ENCODE data around the gene DYNLT1. TPM values are rescaled to one million over a fixed set of nuclear protein-coding genes. Genes with fewer than 3 reads are reported as not detected.

DYNLT1 gene
- total and polyA plus RNA-seq, 2 donors from 2014 or later: 145 to 406 TPM

DNA sequence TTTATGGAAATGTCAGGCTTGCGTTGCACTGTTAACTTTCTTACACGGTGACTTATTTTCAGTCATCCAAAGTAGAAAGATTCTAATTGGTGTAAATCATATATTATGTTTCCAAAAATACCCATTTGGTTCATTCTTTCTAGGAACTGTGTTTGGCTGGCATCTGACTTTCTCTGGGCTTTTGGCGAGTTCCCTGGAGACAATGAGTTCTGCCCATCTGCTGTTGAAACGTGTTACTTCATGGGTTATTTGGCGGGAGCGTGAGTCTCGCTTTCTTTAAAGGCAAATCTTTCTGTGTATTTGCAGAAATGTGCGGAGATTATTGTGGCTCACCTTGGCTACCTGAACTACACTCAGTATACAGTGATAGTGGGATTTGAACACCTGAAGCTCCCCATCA is 55.2 kb downstream of the DYNLT1 start:
- DNase-seq (no peak), FAIRE-seq (no peak)
- intact Hi-C loops (cut with DNase I): no loop called here
- H3K9me3 ChIP-seq (ENCODE audit: control insufficient read depth in 2 of 3, insufficient read depth in 1 of 3, low read length in 3 of 3): no peaks in the 10 kb centered on the region
- H3K36me3 ChIP-seq (ENCODE audit: control insufficient read depth in 2 of 3, insufficient read depth in 3 of 3, low read length in 3 of 3): peaks cover 6 to 42% (median 11%) of the 10 kb centered on the region in 3 donors
- H3K4me1 ChIP-seq (ENCODE audit: control insufficient read depth in 2 of 3, insufficient read depth in 2 of 3, low read depth in 1 of 3, low read length in 3 of 3): no peaks in the 10 kb centered on the region
- H3K27me3 ChIP-seq (ENCODE audit: control insufficient read depth, insufficient read depth, low read length): no peaks in the 10 kb centered on the region
- no peak overlapping the region for H3K4me3 ChIP-seq (ENCODE audit: low read length in 3 of 3)
- H3K9ac ChIP-seq (ENCODE audit: low read length in 3 of 3): no peak overlapping the region
- TF ChIP-seq, protein P1, sequence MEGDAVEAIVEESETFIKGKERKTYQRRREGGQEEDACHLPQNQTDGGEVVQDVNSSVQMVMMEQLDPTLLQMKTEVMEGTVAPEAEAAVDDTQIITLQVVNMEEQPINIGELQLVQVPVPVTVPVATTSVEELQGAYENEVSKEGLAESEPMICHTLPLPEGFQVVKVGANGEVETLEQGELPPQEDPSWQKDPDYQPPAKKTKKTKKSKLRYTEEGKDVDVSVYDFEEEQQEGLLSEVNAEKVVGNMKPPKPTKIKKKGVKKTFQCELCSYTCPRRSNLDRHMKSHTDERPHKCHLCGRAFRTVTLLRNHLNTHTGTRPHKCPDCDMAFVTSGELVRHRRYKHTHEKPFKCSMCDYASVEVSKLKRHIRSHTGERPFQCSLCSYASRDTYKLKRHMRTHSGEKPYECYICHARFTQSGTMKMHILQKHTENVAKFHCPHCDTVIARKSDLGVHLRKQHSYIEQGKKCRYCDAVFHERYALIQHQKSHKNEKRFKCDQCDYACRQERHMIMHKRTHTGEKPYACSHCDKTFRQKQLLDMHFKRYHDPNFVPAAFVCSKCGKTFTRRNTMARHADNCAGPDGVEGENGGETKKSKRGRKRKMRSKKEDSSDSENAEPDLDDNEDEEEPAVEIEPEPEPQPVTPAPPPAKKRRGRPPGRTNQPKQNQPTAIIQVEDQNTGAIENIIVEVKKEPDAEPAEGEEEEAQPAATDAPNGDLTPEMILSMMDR (IDR thresholded peaks at IDR 0.05; ENCODE audit: borderline replicate concordance, extremely low read depth, insufficient read depth): no peak
- no peak overlapping the region for H3K27ac ChIP-seq (ENCODE audit: low read depth in 2 of 2, low read length in 2 of 2)

DNA sequence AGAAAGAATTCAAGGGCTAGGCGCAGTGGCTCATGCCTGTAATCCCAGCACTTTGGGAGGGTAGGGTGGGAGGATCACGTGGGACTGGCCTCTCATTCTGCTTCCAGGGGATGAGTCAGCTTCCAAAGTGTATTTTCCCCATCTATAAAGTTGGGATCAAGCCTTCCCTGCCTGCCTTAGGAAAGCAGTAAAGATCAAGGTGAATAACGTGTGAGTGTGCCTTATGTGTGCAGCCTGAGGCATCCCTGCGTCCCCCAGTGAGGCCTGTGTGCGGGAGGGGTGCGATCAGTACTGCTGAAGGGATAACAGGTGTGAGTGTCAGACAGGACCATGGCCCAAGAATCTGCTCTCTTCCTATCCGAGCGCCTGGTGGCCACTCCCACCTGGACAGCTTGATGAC is 57.9 kb downstream of the DYNLT1 start:
- Histone ChIP-seq H3K4me3 (ENCODE audit: low read length in 3 of 3) (no peak overlapping the region), H3K27me3 (ENCODE audit: control insufficient read depth, insufficient read depth, low read length) (no peaks in the 10 kb centered on the region), H3K9ac (ENCODE audit: low read length in 3 of 3) (no peak overlapping the region), H3K4me1 (ENCODE audit: control insufficient read depth in 2 of 3, insufficient read depth in 2 of 3, low read depth in 1 of 3, low read length in 3 of 3) (no peaks in the 10 kb centered on the region), H3K9me3 (ENCODE audit: control insufficient read depth in 2 of 3, insufficient read depth in 1 of 3, low read length in 3 of 3) (no peaks in the 10 kb centered on the region), H3K27ac (ENCODE audit: low read depth in 2 of 2, low read length in 2 of 2) (no peak overlapping the region), H3K36me3 (ENCODE audit: control insufficient read depth in 2 of 3, insufficient read depth in 3 of 3, low read length in 3 of 3) (peaks cover 6 to 42% (median 11%) of the 10 kb centered on the region in 3 donors)
- intact Hi-C loops (cut with DNase I): no loop called here
- no peak for DNase-seq
- TF ChIP-seq, protein P1 (IDR thresholded peaks at IDR 0.05; ENCODE audit: borderline replicate concordance, extremely low read depth, insufficient read depth): no peak
- no peak for FAIRE-seq

Small RNA genes within 50 kb of the gene (microRNA-seq; reads per million reads assigned to microRNA genes)
- gene MIR7161: not detected

Other genes starting within 250 kb of the DYNLT1 start
- gene TMEM181, start 84.7 kb downstream of the DYNLT1 start, total RNA-seq: 19.9 TPM
- 6.9 TPM for gene TMEM181, start 84.7 kb downstream of the DYNLT1 start, polyA plus RNA-seq (ENCODE audit: insufficient read depth, low read depth, low replicate concordance)
- 16.0 TPM for gene SYTL3, start 5.3 kb upstream of the DYNLT1 start, total RNA-seq
- 3.1 TPM for gene SYTL3, start 5.3 kb upstream of the DYNLT1 start, polyA plus RNA-seq (ENCODE audit: insufficient read depth, low read depth, low replicate concordance)
- 636 TPM for gene EZR, start 174.6 kb upstream of the DYNLT1 start, total RNA-seq
- gene EZR, start 174.6 kb upstream of the DYNLT1 start, polyA plus RNA-seq (ENCODE audit: insufficient read depth, low read depth, low replicate concordance): 154 TPM